Nephron progenitor cell (in vitro differentiated cells): Measurements from ENCODE around the gene HTRA3.

ENCODE experiments used
- DNase-seq: peaks from one replicate; pipeline ENCODE4 v3.0.0; 2021
- H3K27ac Mint-ChIP-seq: 2 replicates; pipeline ENCODE4 v1.8.0; 2021; ENCODE audit warnings: mild to moderate bottlenecking, moderate library complexity, mixed read lengths
- H3K27me3 Mint-ChIP-seq: 2 replicates; pipeline ENCODE4 v1.8.0; 2021; ENCODE audit warnings: mild to moderate bottlenecking, low read depth, mixed read lengths; ENCODE audit not compliant: poor library complexity
- H3K36me3 Mint-ChIP-seq: 2 replicates; pipeline ENCODE4 v1.8.0; 2021; ENCODE audit warnings: low read depth, mixed read lengths
- H3K4me1 Mint-ChIP-seq: 2 replicates; pipeline ENCODE4 v1.8.0; 2021; ENCODE audit warnings: mixed read lengths
- H3K4me3 Mint-ChIP-seq: 2 replicates; pipeline ENCODE4 v1.8.0; 2021; ENCODE audit warnings: mild to moderate bottlenecking, moderate library complexity, mixed read lengths
- H3K9me3 Mint-ChIP-seq: 2 replicates; pipeline ENCODE4 v1.8.0; 2021; ENCODE audit warnings: mild to moderate bottlenecking, moderate library complexity, mixed read lengths
- CTCF ChIP-seq: fragments of 200-600 bp; sonication (generic); IDR thresholded peaks from 2 replicates; pipeline ENCODE4 v1.5.0; 2021; ENCODE audit warnings: antibody characterized with exemption

The HTRA3 gene

GRCh38 chr4:8260656-8261111, 8.9 kb upstream of the HTRA3 start:
- Mint-ChIP-seq H3K9me3 (no peaks in the 10 kb centered on the region), H3K4me3 (no peak overlapping the region), H3K36me3 (no peaks in the 10 kb centered on the region), H3K27me3 (no peaks in the 10 kb centered on the region), H3K4me1 (peaks cover 74% of the 10 kb centered on the region), H3K27ac (no peak overlapping the region)
- DNase-seq = no peak
- no peak for TF ChIP-seq CTCF

GRCh38 chr4:8261851-8262535, 7.6 kb upstream of the HTRA3 start:
- Mint-ChIP-seq H3K27me3 (no peaks in the 10 kb centered on the region), H3K27ac (peak overlapping the region; percentile 19), H3K4me3 (no peak overlapping the region), H3K9me3 (no peaks in the 10 kb centered on the region), H3K4me1 (peaks cover 84% of the 10 kb centered on the region), H3K36me3 (no peaks in the 10 kb centered on the region)
- TF ChIP-seq CTCF = no peak
- no peak for DNase-seq

- no peak overlapping the region for H3K4me3 Mint-ChIP-seq
- peak; percentile 60 for DNase-seq
- H3K4me1 Mint-ChIP-seq = peaks cover 84% of the 10 kb centered on the region
- TF ChIP-seq CTCF = no peak
- H3K27ac Mint-ChIP-seq = no peak overlapping the region
- H3K27me3 Mint-ChIP-seq = no peaks in the 10 kb centered on the region
- no peaks in the 10 kb centered on the region for H3K36me3 Mint-ChIP-seq
- no peaks in the 10 kb centered on the region for H3K9me3 Mint-ChIP-seq
These were observed 6.8 kb upstream of the HTRA3 start for GRCh38 chr4:8262637-8263322.

- no peak for TF ChIP-seq CTCF
- Mint-ChIP-seq H3K36me3 (no peaks in the 10 kb centered on the region), H3K4me3 (peak overlapping the region; percentile 54), H3K27ac (peak overlapping the region; percentile 1), H3K4me1 (peaks cover 79% of the 10 kb centered on the region), H3K27me3 (no peaks in the 10 kb centered on the region), H3K9me3 (no peaks in the 10 kb centered on the region)
- no peak for DNase-seq
These were observed 6.2 kb upstream of the HTRA3 start for GRCh38 chr4:8263397-8263796.

- Mint-ChIP-seq H3K4me3 (no peak overlapping the region), H3K27ac (peak overlapping the region; percentile 1), H3K36me3 (no peaks in the 10 kb centered on the region), H3K9me3 (no peaks in the 10 kb centered on the region), H3K4me1 (peaks cover 80% of the 10 kb centered on the region), H3K27me3 (peaks cover 5% of the 10 kb centered on the region)
- DNase-seq = no peak
- no peak for TF ChIP-seq CTCF
These were observed 5.4 kb upstream of the HTRA3 start for GRCh38 chr4:8264106-8264505.
